ENCODE data around the gene SRGAP1.

DNA sequence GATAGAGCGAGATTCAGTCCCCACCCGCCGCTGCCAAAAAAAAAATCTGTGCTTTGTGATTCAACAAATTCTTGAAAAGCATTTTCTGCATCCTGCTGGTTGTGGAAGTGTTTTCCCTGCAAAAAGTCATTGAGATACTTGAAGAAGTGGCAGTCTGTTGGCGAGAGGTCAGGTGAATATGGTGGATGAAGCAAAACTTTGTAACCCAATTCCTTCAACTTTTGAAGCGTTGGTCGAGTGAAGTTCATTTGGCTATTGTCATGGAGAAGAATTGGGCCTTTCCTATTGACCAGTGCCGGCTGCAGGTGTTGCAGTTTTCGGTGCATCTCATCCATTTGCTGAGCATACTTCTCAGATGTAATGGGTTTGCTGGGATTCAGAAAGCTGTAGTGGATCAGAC is 20.9 kb downstream of the SRGAP1 start:
- TF ChIP-seq, protein P1, sequence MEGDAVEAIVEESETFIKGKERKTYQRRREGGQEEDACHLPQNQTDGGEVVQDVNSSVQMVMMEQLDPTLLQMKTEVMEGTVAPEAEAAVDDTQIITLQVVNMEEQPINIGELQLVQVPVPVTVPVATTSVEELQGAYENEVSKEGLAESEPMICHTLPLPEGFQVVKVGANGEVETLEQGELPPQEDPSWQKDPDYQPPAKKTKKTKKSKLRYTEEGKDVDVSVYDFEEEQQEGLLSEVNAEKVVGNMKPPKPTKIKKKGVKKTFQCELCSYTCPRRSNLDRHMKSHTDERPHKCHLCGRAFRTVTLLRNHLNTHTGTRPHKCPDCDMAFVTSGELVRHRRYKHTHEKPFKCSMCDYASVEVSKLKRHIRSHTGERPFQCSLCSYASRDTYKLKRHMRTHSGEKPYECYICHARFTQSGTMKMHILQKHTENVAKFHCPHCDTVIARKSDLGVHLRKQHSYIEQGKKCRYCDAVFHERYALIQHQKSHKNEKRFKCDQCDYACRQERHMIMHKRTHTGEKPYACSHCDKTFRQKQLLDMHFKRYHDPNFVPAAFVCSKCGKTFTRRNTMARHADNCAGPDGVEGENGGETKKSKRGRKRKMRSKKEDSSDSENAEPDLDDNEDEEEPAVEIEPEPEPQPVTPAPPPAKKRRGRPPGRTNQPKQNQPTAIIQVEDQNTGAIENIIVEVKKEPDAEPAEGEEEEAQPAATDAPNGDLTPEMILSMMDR (IDR thresholded peaks at IDR 0.05), result no peak
- TF ChIP-seq EP300 (IDR thresholded peaks at IDR 0.05) (no peak), POLR2A (IDR thresholded peaks at IDR 0.05) (no peak)
